ENCODE data around the gene PACRG. TPM values are rescaled to one million over a fixed set of nuclear protein-coding genes. Genes with fewer than 3 reads are reported as not detected.

Gene PACRG
- total and polyA plus RNA-seq, 2 of the 8 experiments (the other 6 are each of a cell fraction or from before 2014, with no cell fraction given), result 0.44 to 0.54 TPM

GRCh38 chr6:163226836-163227485, 499.2 kb downstream of the PACRG start (continued):
- TF ChIP-seq CTCF (IDR thresholded peaks at IDR 0.05; ENCODE audit: control extremely low read depth in 1 of 3, insufficient read depth in 1 of 3, low read depth in 1 of 3, low read length in 3 of 3) (no peak), MAFK (IDR thresholded peaks at IDR 0.05; ENCODE audit: low read depth, low read length) (no peak)
